PC-3 (cell line): Measurements from ENCODE around the gene GTPBP3.

ENCODE experiments used
- EZH2 ChIP-seq: fragments of 300-600 bp; sonication (generic); IDR thresholded peaks from one replicate; pipeline ENCODE4 v1.6.1; 2017; ENCODE audit warnings: antibody characterized with exemption, mild to moderate bottlenecking, low read length; ENCODE audit not compliant: unreplicated experiment
- EZH2phosphoT487 ChIP-seq: fragments of 300-600 bp; sonication (generic); IDR thresholded peaks from 2 replicates; pipeline ENCODE4 v1.6.1; 2018; ENCODE audit warnings: mild to moderate bottlenecking, antibody characterized with exemption, low read length, borderline replicate concordance
- TF ChIP-seq, protein P1 (sequence below): fragments of 300-600 bp; sonication (generic); conservative IDR thresholded peaks from 2 replicates; pipeline ENCODE4 v1.5.1; 2017; ENCODE audit warnings: antibody characterized with exemption, low read depth, mild to moderate bottlenecking, low read length

DNA sequence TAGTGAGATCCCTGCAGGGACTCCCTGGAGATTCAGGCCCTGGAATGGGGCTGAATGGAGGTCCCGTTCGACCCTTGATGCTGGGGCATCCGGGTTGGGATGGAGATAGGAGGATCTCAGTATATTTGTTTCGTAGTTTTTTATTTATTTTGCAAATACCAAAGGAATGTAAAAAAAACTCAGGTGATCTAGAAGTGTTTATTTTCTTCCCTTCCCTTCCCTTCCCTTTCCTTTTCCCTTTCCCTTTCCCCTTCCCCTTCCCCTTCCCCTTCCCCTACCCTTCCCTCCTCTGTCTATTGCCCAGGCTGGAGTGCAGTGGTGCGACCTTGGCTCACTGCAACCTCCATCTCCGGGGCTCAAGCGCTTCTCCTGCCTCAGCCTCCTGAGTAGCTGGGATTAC, 4.5 kb downstream of the GTPBP3 start:
- TF ChIP-seq, protein P1, sequence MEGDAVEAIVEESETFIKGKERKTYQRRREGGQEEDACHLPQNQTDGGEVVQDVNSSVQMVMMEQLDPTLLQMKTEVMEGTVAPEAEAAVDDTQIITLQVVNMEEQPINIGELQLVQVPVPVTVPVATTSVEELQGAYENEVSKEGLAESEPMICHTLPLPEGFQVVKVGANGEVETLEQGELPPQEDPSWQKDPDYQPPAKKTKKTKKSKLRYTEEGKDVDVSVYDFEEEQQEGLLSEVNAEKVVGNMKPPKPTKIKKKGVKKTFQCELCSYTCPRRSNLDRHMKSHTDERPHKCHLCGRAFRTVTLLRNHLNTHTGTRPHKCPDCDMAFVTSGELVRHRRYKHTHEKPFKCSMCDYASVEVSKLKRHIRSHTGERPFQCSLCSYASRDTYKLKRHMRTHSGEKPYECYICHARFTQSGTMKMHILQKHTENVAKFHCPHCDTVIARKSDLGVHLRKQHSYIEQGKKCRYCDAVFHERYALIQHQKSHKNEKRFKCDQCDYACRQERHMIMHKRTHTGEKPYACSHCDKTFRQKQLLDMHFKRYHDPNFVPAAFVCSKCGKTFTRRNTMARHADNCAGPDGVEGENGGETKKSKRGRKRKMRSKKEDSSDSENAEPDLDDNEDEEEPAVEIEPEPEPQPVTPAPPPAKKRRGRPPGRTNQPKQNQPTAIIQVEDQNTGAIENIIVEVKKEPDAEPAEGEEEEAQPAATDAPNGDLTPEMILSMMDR = no peak
- TF ChIP-seq EZH2 (no peak), EZH2phosphoT487 (no peak)
